WTC11 (cell line): ENCODE results near the gene TXNRD1. TPM values are rescaled to one million over a fixed set of nuclear protein-coding genes. Genes with fewer than 3 reads are reported as not detected.

Source experiments
- ATAC-seq: fragments of 200-7000 bp; cut with Tn5 transposase; 2 replicates; pipeline ENCODE4 v1.10.0; 2021; ENCODE audit warnings: mild to moderate bottlenecking, moderate library complexity
- CTCF ChIA-PET: fragments of 300-600 bp; sonication (Branson Sonifier 250); formaldehyde crosslinking; loops from one replicate; lab custom pipeline; 2021; ENCODE audit warnings: antibody characterized with exemption; lab: Charles Lee
- POLR2A ChIA-PET: fragments of 350-600 bp; sonication (Branson Sonifier 250); formaldehyde crosslinking; loops from one replicate; lab custom pipeline; 2021; ENCODE audit warnings: antibody characterized with exemption; lab: Charles Lee
- DNase-seq: peaks from one replicate; pipeline ENCODE4 v3.0.0; 2021; ENCODE audit warnings: low spot score
- H3K27ac Mint-ChIP-seq: 2 replicates; pipeline ENCODE4 v1.8.0; 2021; ENCODE audit warnings: mixed read lengths
- H3K27me3 Mint-ChIP-seq: 2 replicates; pipeline ENCODE4 v1.8.0; 2021; ENCODE audit warnings: low read depth, mild to moderate bottlenecking, moderate library complexity, mixed read lengths
- H3K36me3 Mint-ChIP-seq: 2 replicates; pipeline ENCODE4 v1.8.0; 2021; ENCODE audit warnings: mixed read lengths
- H3K4me1 Mint-ChIP-seq: 2 replicates; pipeline ENCODE4 v1.8.0; 2022; ENCODE audit warnings: mixed read lengths
- H3K4me3 Mint-ChIP-seq: 2 replicates; pipeline ENCODE4 v1.8.0; 2021; ENCODE audit warnings: mild to moderate bottlenecking, moderate library complexity, mixed read lengths
- H3K9me3 Mint-ChIP-seq: 2 replicates; pipeline ENCODE4 v1.8.0; 2021; ENCODE audit warnings: mixed read lengths
- ATF2 ChIP-seq: sonication (generic); formaldehyde crosslinking; IDR thresholded peaks from 2 replicates; pipeline ENCODE4 v1.8.1; 2022; ENCODE audit warnings: low read depth, missing genetic modification reagents, borderline replicate concordance
- ATF6 ChIP-seq: sonication (generic); formaldehyde crosslinking; IDR thresholded peaks from 2 replicates; pipeline ENCODE4 v1.8.1; 2023; ENCODE audit warnings: mild to moderate bottlenecking, missing genetic modification reagents
- CDX4 ChIP-seq: fragments of 250-450 bp; sonication (Bioruptor Pico); IDR thresholded peaks from 2 replicates; pipeline ENCODE4 v1.9.0; 2021; ENCODE audit warnings: moderate library complexity, mild to moderate bottlenecking, inconsistent platforms, borderline replicate concordance
- CTCF ChIP-seq: fragments of 200-600 bp; IDR thresholded peaks from 2 replicates; pipeline ENCODE4 v1.8.0; 2022; ENCODE audit warnings: antibody characterized with exemption
- FOXK1 ChIP-seq: sonication (generic); formaldehyde crosslinking; IDR thresholded peaks from 2 replicates; pipeline ENCODE4 v1.8.0; 2022; ENCODE audit warnings: mild to moderate bottlenecking, moderate library complexity, missing genetic modification reagents
- IRF2 ChIP-seq: sonication (generic); formaldehyde crosslinking; IDR thresholded peaks from 2 replicates; pipeline ENCODE4 v1.8.0; 2022; ENCODE audit warnings: low read depth, missing genetic modification reagents, borderline replicate concordance
- MAX ChIP-seq: sonication (generic); formaldehyde crosslinking; IDR thresholded peaks from 2 replicates; pipeline ENCODE4 v1.8.0; 2022; ENCODE audit warnings: mild to moderate bottlenecking, missing genetic modification reagents
- NR2C2 ChIP-seq: sonication (generic); formaldehyde crosslinking; IDR thresholded peaks from 2 replicates; pipeline ENCODE4 v1.8.0; 2022; ENCODE audit warnings: mild to moderate bottlenecking, missing genetic modification reagents
- NR3C1 ChIP-seq: sonication (generic); formaldehyde crosslinking; conservative IDR thresholded peaks from 2 replicates; pipeline ENCODE4 v1.8.1; 2023; ENCODE audit warnings: low read depth, mild to moderate bottlenecking, missing genetic modification reagents
- PRRX2 ChIP-seq: fragments of 250-450 bp; sonication (Bioruptor Pico); IDR thresholded peaks from 2 replicates; pipeline ENCODE4 v1.8.0; 2021; ENCODE audit warnings: mild to moderate bottlenecking
- SP1 ChIP-seq: sonication (generic); formaldehyde crosslinking; conservative IDR thresholded peaks from 2 replicates; pipeline ENCODE4 v1.8.1; 2022; ENCODE audit warnings: missing genetic modification reagents
- TEAD1 ChIP-seq: sonication (generic); formaldehyde crosslinking; IDR thresholded peaks from 2 replicates; pipeline ENCODE4 v1.8.0; 2022; ENCODE audit warnings: mild to moderate bottlenecking, missing genetic modification reagents
- ZMAT4 ChIP-seq: fragments of 250-450 bp; sonication (Bioruptor Pico); IDR thresholded peaks from 2 replicates; pipeline ENCODE4 v1.9.0; 2021; ENCODE audit warnings: mild to moderate bottlenecking
- ZNF232 ChIP-seq: sonication (generic); formaldehyde crosslinking; IDR thresholded peaks from 2 replicates; pipeline ENCODE4 v1.8.0; 2022; ENCODE audit warnings: mild to moderate bottlenecking, missing genetic modification reagents
- ZNF671 ChIP-seq: fragments of 250-450 bp; sonication (Bioruptor Pico); IDR thresholded peaks from 2 replicates; pipeline ENCODE4 v1.8.0; 2021; ENCODE audit warnings: mild to moderate bottlenecking
- total RNA-seq: library from RNA; stranded (reverse); gene quantifications from 3 replicates; pipeline ENCODE4 v1.2.3, GENCODE V29; 2021

TXNRD1 gene
- total RNA-seq, 1 experiment from 2014 or later, result 113 TPM

GRCh38 chr12:104175726-104176247 lies 39.8 kb upstream of the TXNRD1 start:
- DNase-seq (no peak), ATAC-seq (no peak)
- Mint-ChIP-seq H3K27ac (no peak overlapping the region), H3K4me3 (no peak overlapping the region), H3K27me3 (no peaks in the 10 kb centered on the region), H3K9me3 (no peaks in the 10 kb centered on the region), H3K36me3 (no peaks in the 10 kb centered on the region), H3K4me1 (0 out of 2 replicates have a peak, but pooled peaks cover 3% of the 10 kb centered on the region)
- CTCF ChIA-PET, result interaction anchor here (0.5 kb wide), 1 partner anchor 792 kb away, joined by 4 read pairs; no protein-coding TSS in a partner anchor
- POLR2A ChIA-PET, result interaction anchor here (0.6 kb wide), 1 partner anchor 12 kb away, joined by 3 read pairs; no protein-coding TSS in a partner anchor
- TF ChIP-seq ZNF232 (CRISPR knock-in tag) (no peak), CDX4 (CRISPR knock-in tag) (no peak), NR3C1 (CRISPR knock-in tag) (no peak), FOXK1 (CRISPR knock-in tag) (no peak), ATF6 (CRISPR knock-in tag) (no peak), ZMAT4 (CRISPR knock-in tag) (no peak), SP1 (CRISPR knock-in tag) (no peak), MAX (CRISPR knock-in tag) (no peak), ATF2 (CRISPR knock-in tag) (no peak)

GRCh38 chr12:104177336-104177662 lies 38.3 kb upstream of the TXNRD1 start:
- no peaks in the 10 kb centered on the region for H3K4me1 Mint-ChIP-seq
- ChIA-PET POLR2A (no interaction called here), CTCF (no interaction called here)
- H3K27ac Mint-ChIP-seq, result no peak overlapping the region
- peaks cover 3% of the 10 kb centered on the region for H3K9me3 Mint-ChIP-seq
- no peak overlapping the region for H3K4me3 Mint-ChIP-seq
- H3K27me3 Mint-ChIP-seq, result no peaks in the 10 kb centered on the region; the same call in 1 of the 2 replicates
- DNase-seq, result no peak
- H3K36me3 Mint-ChIP-seq, result no peaks in the 10 kb centered on the region
- ATAC-seq, result no peak
- TF ChIP-seq CTCF (no peak), ZNF232 (CRISPR knock-in tag) (no peak), IRF2 (CRISPR knock-in tag) (no peak), ZNF671 (CRISPR knock-in tag) (no peak), TEAD1 (CRISPR knock-in tag) (no peak), PRRX2 (CRISPR knock-in tag) (no peak), NR2C2 (CRISPR knock-in tag) (no peak)
